Measurements from ENCODE around the gene MLLT10.
A peak's percentile ranks its signal among the peaks of the same experiment; 100 is the strongest.

MLLT10 gene

GRCh38 chr10:21501731-21502347 is 32.2 kb upstream of the MLLT10 start:
- H3K4me1 ChIP-seq (ENCODE audit: control insufficient read depth in 5 of 5, insufficient read depth in 5 of 5, low read length in 5 of 5) = peaks cover 0 to 22% (median 10%) of the 10 kb centered on the region in 5 donors
- H3K9ac ChIP-seq (ENCODE audit: low read length in 5 of 5) = no peak overlapping the region
- no peaks in the 10 kb centered on the region for H3K9me3 ChIP-seq (ENCODE audit: control insufficient read depth in 5 of 5, low read length in 5 of 5)
- no peak overlapping the region for H3K27ac ChIP-seq (ENCODE audit: low read depth, low read length)
- H3K36me3 ChIP-seq (ENCODE audit: control insufficient read depth in 5 of 5, insufficient read depth in 5 of 5, low read length in 5 of 5) = no peaks in the 10 kb centered on the region
- no peak overlapping the region for H3K4me3 ChIP-seq (ENCODE audit: low read depth in 1 of 5, low read length in 5 of 5)
- H3K27me3 ChIP-seq (ENCODE audit: control insufficient read depth in 5 of 5, insufficient read depth in 4 of 5, low read length in 5 of 5) = peaks cover 0 to 7% (median 0%) of the 10 kb centered on the region in 5 donors

DNA sequence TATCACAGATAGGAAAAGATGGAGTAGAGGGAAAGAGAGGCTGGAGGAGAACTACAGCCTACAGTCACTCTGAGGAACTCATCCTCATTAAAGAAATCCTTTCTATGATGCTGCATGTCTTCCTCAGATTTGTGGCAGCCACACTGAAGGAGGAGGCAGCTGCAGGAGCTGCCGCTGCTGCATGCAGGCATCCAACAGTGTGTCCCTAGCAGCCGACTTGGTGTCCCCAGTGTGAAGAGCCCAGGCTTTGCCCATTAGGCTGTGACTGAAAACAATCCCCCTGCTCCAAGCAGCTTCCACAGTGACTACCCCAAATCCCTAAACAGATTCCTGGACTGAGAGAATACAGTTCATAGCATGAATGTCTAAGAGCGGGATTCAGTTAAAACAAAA is 31.7 kb upstream of the MLLT10 start:
- H3K4me3 ChIP-seq (ENCODE audit: low read depth in 1 of 5, low read length in 5 of 5) = no peak overlapping the region
- H3K36me3 ChIP-seq (ENCODE audit: control insufficient read depth in 5 of 5, insufficient read depth in 5 of 5, low read length in 5 of 5) = no peaks in the 10 kb centered on the region
- H3K27me3 ChIP-seq (ENCODE audit: control insufficient read depth in 5 of 5, insufficient read depth in 4 of 5, low read length in 5 of 5) = peaks cover 0 to 7% (median 0%) of the 10 kb centered on the region in 5 donors
- peaks cover 0 to 17% (median 7%) of the 10 kb centered on the region in 5 donors for H3K4me1 ChIP-seq (ENCODE audit: control insufficient read depth in 5 of 5, insufficient read depth in 5 of 5, low read length in 5 of 5)
- no peaks in the 10 kb centered on the region for H3K9me3 ChIP-seq (ENCODE audit: control insufficient read depth in 5 of 5, low read length in 5 of 5)
- no peak overlapping the region for H3K27ac ChIP-seq (ENCODE audit: low read depth, low read length)
- H3K9ac ChIP-seq (ENCODE audit: low read length in 5 of 5) = no peak overlapping the region

GRCh38 chr10:21503542-21503941 is 30.5 kb upstream of the MLLT10 start:
- H3K27ac ChIP-seq (ENCODE audit: low read depth, low read length) = no peak overlapping the region
- H3K4me3 ChIP-seq (ENCODE audit: low read depth in 1 of 5, low read length in 5 of 5) = no peak overlapping the region
- no peak overlapping the region for H3K9ac ChIP-seq (ENCODE audit: low read length in 5 of 5)
- no peaks in the 10 kb centered on the region for H3K9me3 ChIP-seq (ENCODE audit: control insufficient read depth in 5 of 5, low read length in 5 of 5)
- H3K36me3 ChIP-seq (ENCODE audit: control insufficient read depth in 5 of 5, insufficient read depth in 5 of 5, low read length in 5 of 5) = no peaks in the 10 kb centered on the region
- peaks cover 0 to 15% (median 3%) of the 10 kb centered on the region in 5 donors for H3K4me1 ChIP-seq (ENCODE audit: control insufficient read depth in 5 of 5, insufficient read depth in 5 of 5, low read length in 5 of 5)
- H3K27me3 ChIP-seq (ENCODE audit: control insufficient read depth in 5 of 5, insufficient read depth in 4 of 5, low read length in 5 of 5) = peaks cover 0 to 7% (median 0%) of the 10 kb centered on the region in 5 donors

DNA sequence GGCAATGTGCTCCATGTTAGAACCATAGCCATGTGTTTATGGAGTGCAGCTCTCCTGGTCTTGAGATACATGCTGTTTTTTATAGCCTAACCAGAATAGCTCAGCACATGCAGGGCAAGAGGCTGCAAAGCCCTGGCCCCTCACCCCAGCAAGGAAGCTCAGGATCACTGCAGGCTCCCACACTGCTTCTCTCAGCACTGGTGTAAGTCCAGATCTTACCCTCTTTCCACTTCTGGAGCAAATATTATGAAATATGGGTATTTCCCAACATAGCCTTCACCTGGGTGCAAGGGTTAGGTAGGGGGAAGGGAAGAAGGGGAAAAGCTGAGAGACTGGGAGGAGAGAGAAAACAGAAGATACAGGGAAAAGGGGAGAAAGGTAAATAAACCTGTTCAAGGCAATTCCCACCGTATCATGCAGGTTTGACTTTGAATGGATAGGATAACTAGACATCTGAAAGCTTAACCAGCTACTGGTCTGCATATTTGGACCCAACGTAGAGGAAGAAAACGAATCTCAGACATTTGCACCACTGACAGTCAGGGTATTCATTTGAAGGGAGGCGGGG is 28.2 kb upstream of the MLLT10 start:
- peaks cover 0 to 8% (median 5%) of the 10 kb centered on the region in 5 donors for H3K4me1 ChIP-seq (ENCODE audit: control insufficient read depth in 5 of 5, insufficient read depth in 5 of 5, low read length in 5 of 5)
- no peak overlapping the region for H3K9ac ChIP-seq (ENCODE audit: low read length in 5 of 5)
- H3K36me3 ChIP-seq (ENCODE audit: control insufficient read depth in 5 of 5, insufficient read depth in 5 of 5, low read length in 5 of 5) = no peaks in the 10 kb centered on the region
- no peaks in the 10 kb centered on the region for H3K9me3 ChIP-seq (ENCODE audit: control insufficient read depth in 5 of 5, low read length in 5 of 5)
- no peak overlapping the region for H3K27ac ChIP-seq (ENCODE audit: low read depth, low read length)
- no peak overlapping the region for H3K4me3 ChIP-seq (ENCODE audit: low read depth in 1 of 5, low read length in 5 of 5)
- no peaks in the 10 kb centered on the region for H3K27me3 ChIP-seq (ENCODE audit: control insufficient read depth in 5 of 5, insufficient read depth in 4 of 5, low read length in 5 of 5)

DNA sequence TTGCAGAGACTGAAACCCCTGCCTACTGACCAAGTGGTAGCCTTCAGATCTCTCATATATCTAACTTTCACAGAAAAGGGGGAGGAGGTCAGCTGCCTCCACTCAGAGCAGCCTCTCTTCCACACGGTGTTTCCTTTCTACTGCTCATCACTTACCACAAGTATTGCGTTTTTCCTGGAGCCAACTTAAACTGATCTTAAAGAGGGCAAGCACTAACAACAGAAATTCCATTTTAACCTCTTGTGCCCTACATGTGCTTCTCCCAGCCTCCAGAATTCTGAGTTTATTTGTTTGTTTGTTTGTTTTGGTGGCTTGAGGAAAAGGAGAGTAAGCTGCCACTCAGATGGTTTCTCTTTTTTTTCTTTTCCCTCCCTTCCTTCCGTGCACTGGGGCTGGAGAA is 27.7 kb upstream of the MLLT10 start:
- Histone ChIP-seq H3K36me3 (ENCODE audit: control insufficient read depth in 5 of 5, insufficient read depth in 5 of 5, low read length in 5 of 5) (no peaks in the 10 kb centered on the region), H3K4me3 (ENCODE audit: low read depth in 1 of 5, low read length in 5 of 5) (no peak overlapping the region), H3K4me1 (ENCODE audit: control insufficient read depth in 5 of 5, insufficient read depth in 5 of 5, low read length in 5 of 5) (peaks cover 0 to 10% (median 6%) of the 10 kb centered on the region in 5 donors), H3K9me3 (ENCODE audit: control insufficient read depth in 5 of 5, low read length in 5 of 5) (no peaks in the 10 kb centered on the region), H3K27me3 (ENCODE audit: control insufficient read depth in 5 of 5, insufficient read depth in 4 of 5, low read length in 5 of 5) (no peaks in the 10 kb centered on the region), H3K27ac (ENCODE audit: low read depth, low read length) (no peak overlapping the region), H3K9ac (ENCODE audit: low read length in 5 of 5) (no peak overlapping the region)

DNA sequence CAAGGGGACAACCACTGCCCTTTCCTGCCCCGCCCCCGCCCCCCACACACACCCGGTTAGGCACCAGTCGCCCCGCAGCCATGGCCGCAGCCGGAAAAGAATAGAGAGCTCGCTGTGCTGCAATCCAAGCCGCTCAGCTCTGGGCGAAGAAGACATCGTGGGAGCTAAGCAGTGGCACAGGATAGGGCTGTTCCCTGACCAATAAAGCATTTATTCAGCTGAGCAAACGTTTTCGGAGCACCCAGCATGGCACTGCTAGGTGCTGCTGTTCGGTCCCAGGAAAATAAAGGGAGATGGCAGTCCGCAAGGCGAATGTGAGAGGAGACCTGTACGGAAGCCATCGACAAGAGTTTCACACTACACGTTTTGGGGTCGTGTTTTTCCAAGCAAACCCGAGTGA is 26.9 kb upstream of the MLLT10 start:
- H3K27ac ChIP-seq (ENCODE audit: low read depth, low read length) = no peak overlapping the region
- H3K4me1 ChIP-seq (ENCODE audit: control insufficient read depth in 5 of 5, insufficient read depth in 5 of 5, low read length in 5 of 5) = peaks cover 0 to 10% (median 6%) of the 10 kb centered on the region in 5 donors
- H3K9ac ChIP-seq (ENCODE audit: low read length in 5 of 5) = no peak overlapping the region
- no peaks in the 10 kb centered on the region for H3K36me3 ChIP-seq (ENCODE audit: control insufficient read depth in 5 of 5, insufficient read depth in 5 of 5, low read length in 5 of 5)
- peaks cover 0 to 2% (median 0%) of the 10 kb centered on the region in 5 donors for H3K27me3 ChIP-seq (ENCODE audit: control insufficient read depth in 5 of 5, insufficient read depth in 4 of 5, low read length in 5 of 5)
- H3K9me3 ChIP-seq (ENCODE audit: control insufficient read depth in 5 of 5, low read length in 5 of 5) = no peaks in the 10 kb centered on the region
- H3K4me3 ChIP-seq (ENCODE audit: low read depth in 1 of 5, low read length in 5 of 5) = no peak overlapping the region

DNA sequence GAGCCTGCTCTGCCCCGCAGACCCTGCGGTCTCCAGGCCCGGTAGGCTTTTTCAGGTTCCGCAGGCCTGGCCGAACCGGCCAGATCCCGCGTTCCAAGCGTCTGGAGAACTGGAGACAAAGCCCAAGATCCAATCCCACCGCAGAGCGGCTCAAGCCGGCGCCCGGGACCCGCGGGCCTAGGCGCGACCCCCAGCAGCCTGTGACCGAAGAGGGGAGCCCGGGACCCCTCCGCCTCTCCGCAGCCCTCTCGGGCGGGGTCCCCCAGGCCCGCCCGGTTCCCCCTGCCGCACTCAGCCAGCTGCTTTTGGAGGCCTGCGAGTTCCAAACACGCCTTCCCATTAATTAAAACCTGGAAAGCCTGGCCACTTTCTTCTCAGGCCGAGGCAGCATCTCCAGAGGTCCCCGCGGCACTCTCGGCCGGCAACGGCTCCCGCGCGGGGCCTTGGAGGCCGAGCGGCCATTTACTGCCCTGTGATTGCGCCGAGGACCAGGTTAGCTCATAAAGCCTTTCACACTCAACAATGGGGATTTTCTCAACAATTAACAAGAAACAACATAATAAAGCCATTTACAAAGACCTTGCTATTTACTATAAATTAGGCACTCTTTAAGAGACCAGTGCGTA is 25.2 kb upstream of the MLLT10 start:
- Histone ChIP-seq H3K27ac (ENCODE audit: low read depth, low read length) (no peak overlapping the region), H3K9me3 (ENCODE audit: control insufficient read depth in 5 of 5, low read length in 5 of 5) (no peaks in the 10 kb centered on the region), H3K36me3 (ENCODE audit: control insufficient read depth in 5 of 5, insufficient read depth in 5 of 5, low read length in 5 of 5) (no peaks in the 10 kb centered on the region), H3K4me1 (ENCODE audit: control insufficient read depth in 5 of 5, insufficient read depth in 5 of 5, low read length in 5 of 5) (peaks cover 0 to 10% (median 6%) of the 10 kb centered on the region in 5 donors), H3K4me3 (ENCODE audit: low read depth in 1 of 5, low read length in 5 of 5) (no peak overlapping the region), H3K27me3 (ENCODE audit: control insufficient read depth in 5 of 5, insufficient read depth in 4 of 5, low read length in 5 of 5) (peaks cover 0 to 2% (median 0%) of the 10 kb centered on the region in 5 donors), H3K9ac (ENCODE audit: low read length in 5 of 5) (no peak overlapping the region)

DNA sequence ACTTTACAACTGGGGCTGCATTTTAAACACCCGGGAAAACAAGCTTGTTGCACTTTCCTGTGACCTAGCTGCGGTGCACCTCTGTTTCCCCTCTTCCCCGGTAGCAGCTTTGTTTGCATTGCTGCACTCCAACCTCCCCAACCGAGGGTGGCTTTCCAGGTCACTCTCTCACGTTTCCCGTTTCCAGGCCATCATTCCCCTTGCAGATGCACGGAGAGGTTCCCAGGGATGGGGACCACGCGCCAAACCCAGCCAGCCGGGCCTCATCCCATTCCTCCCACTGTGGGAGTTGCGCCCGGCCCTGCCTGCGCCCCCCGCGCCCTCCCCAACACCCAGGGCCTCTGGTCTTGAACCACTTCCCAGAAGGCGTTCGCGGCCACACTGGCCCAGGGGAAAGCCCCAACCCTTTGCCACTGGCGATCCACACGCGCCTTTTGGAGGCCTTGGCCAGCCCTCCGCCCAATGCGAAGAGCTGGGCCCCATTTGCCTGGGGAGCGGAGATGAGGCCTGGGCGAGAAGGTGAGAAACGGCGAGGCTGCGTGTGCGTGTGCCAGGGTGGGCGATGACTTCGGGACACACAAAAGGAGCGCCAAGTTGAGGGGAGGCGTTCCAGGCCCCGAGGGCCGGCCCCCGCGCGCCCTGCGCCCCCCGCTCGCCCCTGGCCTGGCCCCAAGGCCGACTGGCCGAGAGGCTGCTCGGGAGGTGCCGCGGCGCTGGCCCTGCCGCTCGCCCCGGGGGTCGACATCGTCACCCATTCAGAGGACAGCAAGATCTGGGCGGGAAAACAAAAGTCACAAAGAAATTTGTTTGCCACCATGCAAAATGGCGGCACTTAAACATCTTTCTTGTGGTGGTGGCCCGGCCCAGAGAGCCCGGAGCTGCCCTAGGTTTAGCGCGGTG is 24.4 kb upstream of the MLLT10 start:
- peaks cover 0 to 2% (median 0%) of the 10 kb centered on the region in 5 donors for H3K27me3 ChIP-seq (ENCODE audit: control insufficient read depth in 5 of 5, insufficient read depth in 4 of 5, low read length in 5 of 5)
- no peaks in the 10 kb centered on the region for H3K36me3 ChIP-seq (ENCODE audit: control insufficient read depth in 5 of 5, insufficient read depth in 5 of 5, low read length in 5 of 5)
- H3K4me3 ChIP-seq (ENCODE audit: low read depth in 1 of 5, low read length in 5 of 5) = peak overlapping the region in 4 of 5 donors; percentile 27 to 61 (median 50)
- no peak overlapping the region for H3K27ac ChIP-seq (ENCODE audit: low read depth, low read length)
- H3K4me1 ChIP-seq (ENCODE audit: control insufficient read depth in 5 of 5, insufficient read depth in 5 of 5, low read length in 5 of 5) = peaks cover 0 to 10% (median 6%) of the 10 kb centered on the region in 5 donors
- no peak overlapping the region for H3K9ac ChIP-seq (ENCODE audit: low read length in 5 of 5)
- H3K9me3 ChIP-seq (ENCODE audit: control insufficient read depth in 5 of 5, low read length in 5 of 5) = no peaks in the 10 kb centered on the region

- peaks cover 0 to 10% (median 6%) of the 10 kb centered on the region in 5 donors for H3K4me1 ChIP-seq (ENCODE audit: control insufficient read depth in 5 of 5, insufficient read depth in 5 of 5, low read length in 5 of 5)
- peaks cover 0 to 6% (median 0%) of the 10 kb centered on the region in 5 donors for H3K27me3 ChIP-seq (ENCODE audit: control insufficient read depth in 5 of 5, insufficient read depth in 4 of 5, low read length in 5 of 5)
- no peaks in the 10 kb centered on the region for H3K9me3 ChIP-seq (ENCODE audit: control insufficient read depth in 5 of 5, low read length in 5 of 5)
- H3K4me3 ChIP-seq (ENCODE audit: low read depth in 1 of 5, low read length in 5 of 5) = peak overlapping the region; percentile 27 to 61 (median 59)
- no peaks in the 10 kb centered on the region for H3K36me3 ChIP-seq (ENCODE audit: control insufficient read depth in 5 of 5, insufficient read depth in 5 of 5, low read length in 5 of 5)
- H3K9ac ChIP-seq (ENCODE audit: low read length in 5 of 5) = no peak overlapping the region
- H3K27ac ChIP-seq (ENCODE audit: low read depth, low read length) = no peak overlapping the region
Observed at GRCh38 chr10:21510241-21511094, 23.6 kb upstream of the MLLT10 start.

Data from subcutaneous abdominal adipose tissue (tissue), 5 donors.